ENCODE data around the gene ARID5B.

The ARID5B gene

GRCh38 chr10:62095181-62096122, 194.0 kb downstream of the ARID5B start:
- Histone ChIP-seq H3K27me3 (ENCODE audit: insufficient read depth, low read depth, severe bottlenecking) (no peaks in the 10 kb centered on the region), H3K9me3 (ENCODE audit: severe bottlenecking) (no peaks in the 10 kb centered on the region), H3K27ac (no peak overlapping the region), H3K4me3 (ENCODE audit: low read depth, low read length) (no peak overlapping the region), H3K36me3 (no peaks in the 10 kb centered on the region)
- no peak for TF ChIP-seq CTCF (IDR thresholded peaks at IDR 0.05; ENCODE audit: low read depth, low read length)
- no peak for DNase-seq

GRCh38 chr10:62096256-62096933, 194.9 kb downstream of the ARID5B start:
- Histone ChIP-seq H3K27ac (no peak overlapping the region), H3K27me3 (ENCODE audit: insufficient read depth, low read depth, severe bottlenecking) (no peaks in the 10 kb centered on the region), H3K9me3 (ENCODE audit: severe bottlenecking) (no peaks in the 10 kb centered on the region), H3K36me3 (no peaks in the 10 kb centered on the region), H3K4me3 (ENCODE audit: low read depth, low read length) (no peak overlapping the region)
- DNase-seq, result no peak
- no peak for TF ChIP-seq CTCF (IDR thresholded peaks at IDR 0.05; ENCODE audit: low read depth, low read length)

GRCh38 chr10:62098278-62099121, 197.0 kb downstream of the ARID5B start:
- no peaks in the 10 kb centered on the region for H3K27me3 ChIP-seq (ENCODE audit: insufficient read depth, low read depth, severe bottlenecking)
- H3K4me3 ChIP-seq (ENCODE audit: low read depth, low read length), result no peak overlapping the region
- H3K36me3 ChIP-seq, result no peaks in the 10 kb centered on the region
- no peak overlapping the region for H3K27ac ChIP-seq
- TF ChIP-seq CTCF (IDR thresholded peaks at IDR 0.05; ENCODE audit: low read depth, low read length), result no peak
- no peak for DNase-seq
- H3K9me3 ChIP-seq (ENCODE audit: severe bottlenecking), result no peaks in the 10 kb centered on the region

GRCh38 chr10:62099299-62099698, 197.8 kb downstream of the ARID5B start:
- TF ChIP-seq CTCF (IDR thresholded peaks at IDR 0.05; ENCODE audit: low read depth, low read length), result no peak
- Histone ChIP-seq H3K27ac (no peak overlapping the region), H3K4me3 (ENCODE audit: low read depth, low read length) (no peak overlapping the region), H3K36me3 (no peaks in the 10 kb centered on the region), H3K9me3 (ENCODE audit: severe bottlenecking) (no peaks in the 10 kb centered on the region), H3K27me3 (ENCODE audit: insufficient read depth, low read depth, severe bottlenecking) (no peaks in the 10 kb centered on the region)
- DNase-seq, result no peak

- no peak for DNase-seq
- H3K9me3 ChIP-seq (ENCODE audit: severe bottlenecking), result no peaks in the 10 kb centered on the region
- no peaks in the 10 kb centered on the region for H3K27me3 ChIP-seq (ENCODE audit: insufficient read depth, low read depth, severe bottlenecking)
- H3K27ac ChIP-seq, result no peak overlapping the region
- H3K36me3 ChIP-seq, result no peaks in the 10 kb centered on the region
- no peak overlapping the region for H3K4me3 ChIP-seq (ENCODE audit: low read depth, low read length)
- TF ChIP-seq CTCF (IDR thresholded peaks at IDR 0.05; ENCODE audit: low read depth, low read length), result no peak
These were observed 202.4 kb downstream of the ARID5B start for GRCh38 chr10:62103857-62104256.

Measured in WERI-Rb-1 (cell line).